Fibroblast of lung (primary cell): Measurements from ENCODE around the gene TRIM71.

Experiments used
- EZH2 ChIP-seq: IDR thresholded peaks from 2 replicates; pipeline ENCODE4 v1.5.1; 2012; ENCODE audit warnings: low read length, control low read depth, mild to moderate bottlenecking; ENCODE audit errors: missing control alignments
- TF ChIP-seq, protein P1 (sequence below), 2 donors: IDR thresholded peaks in 1 of 2; conservative IDR thresholded peaks in 1 of 2; 1 replicate in 1 of 2; 2 replicates in 1 of 2; pipeline ENCODE4 v1.5.1; 2011 to 2012; ENCODE audit warnings: low read length in 2 of 2, control low read depth in 1 of 2, inconsistent platforms in 1 of 2, low read depth in 1 of 2, mild to moderate bottlenecking in 1 of 2

DNA sequence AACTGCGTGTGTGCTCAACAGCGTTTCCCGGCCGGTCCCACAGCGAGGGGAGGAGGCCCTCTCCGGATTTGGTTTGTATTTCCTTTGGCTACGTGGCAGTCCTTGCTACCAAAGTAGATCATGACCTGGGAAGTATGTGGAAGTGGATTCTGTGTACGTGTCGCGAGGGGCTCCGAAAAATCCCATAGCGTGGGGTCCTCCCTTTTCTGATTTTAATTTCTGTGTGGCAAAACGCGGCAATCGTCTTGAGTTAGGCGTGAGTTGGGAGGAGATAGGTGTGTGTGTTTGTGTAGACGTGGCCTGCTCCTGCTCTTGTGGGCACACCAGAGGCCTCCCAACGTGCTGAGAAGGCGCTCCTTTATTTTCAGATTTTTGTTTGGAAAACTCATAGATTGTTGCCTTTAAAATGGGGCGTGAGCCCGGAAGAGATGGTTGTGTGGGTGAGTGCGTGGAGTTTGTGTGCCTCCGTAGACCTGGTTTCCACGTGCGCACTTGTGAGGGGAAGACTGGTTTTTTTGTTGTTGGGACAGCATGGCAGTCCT is 1.2 kb downstream of the TRIM71 start:
- TF ChIP-seq, protein P1, sequence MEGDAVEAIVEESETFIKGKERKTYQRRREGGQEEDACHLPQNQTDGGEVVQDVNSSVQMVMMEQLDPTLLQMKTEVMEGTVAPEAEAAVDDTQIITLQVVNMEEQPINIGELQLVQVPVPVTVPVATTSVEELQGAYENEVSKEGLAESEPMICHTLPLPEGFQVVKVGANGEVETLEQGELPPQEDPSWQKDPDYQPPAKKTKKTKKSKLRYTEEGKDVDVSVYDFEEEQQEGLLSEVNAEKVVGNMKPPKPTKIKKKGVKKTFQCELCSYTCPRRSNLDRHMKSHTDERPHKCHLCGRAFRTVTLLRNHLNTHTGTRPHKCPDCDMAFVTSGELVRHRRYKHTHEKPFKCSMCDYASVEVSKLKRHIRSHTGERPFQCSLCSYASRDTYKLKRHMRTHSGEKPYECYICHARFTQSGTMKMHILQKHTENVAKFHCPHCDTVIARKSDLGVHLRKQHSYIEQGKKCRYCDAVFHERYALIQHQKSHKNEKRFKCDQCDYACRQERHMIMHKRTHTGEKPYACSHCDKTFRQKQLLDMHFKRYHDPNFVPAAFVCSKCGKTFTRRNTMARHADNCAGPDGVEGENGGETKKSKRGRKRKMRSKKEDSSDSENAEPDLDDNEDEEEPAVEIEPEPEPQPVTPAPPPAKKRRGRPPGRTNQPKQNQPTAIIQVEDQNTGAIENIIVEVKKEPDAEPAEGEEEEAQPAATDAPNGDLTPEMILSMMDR (conservative IDR thresholded peaks at IDR 0.05 in 1 of 2, IDR thresholded peaks at IDR 0.05 in 1 of 2; ENCODE audit: low read depth in 1 of 2, low read length in 2 of 2) = no peak
- no peak for TF ChIP-seq EZH2
